ENCODE results near the gene ABCC10. TPM values are rescaled to one million over a fixed set of nuclear protein-coding genes. Genes with fewer than 3 reads are reported as not detected.
"Not testable (repeated sequence)": the region's sequence is repeated elsewhere in the genome, so short reads cannot be mapped to it uniquely, and the experiment has no call there.

Gene ABCC10

DNA sequence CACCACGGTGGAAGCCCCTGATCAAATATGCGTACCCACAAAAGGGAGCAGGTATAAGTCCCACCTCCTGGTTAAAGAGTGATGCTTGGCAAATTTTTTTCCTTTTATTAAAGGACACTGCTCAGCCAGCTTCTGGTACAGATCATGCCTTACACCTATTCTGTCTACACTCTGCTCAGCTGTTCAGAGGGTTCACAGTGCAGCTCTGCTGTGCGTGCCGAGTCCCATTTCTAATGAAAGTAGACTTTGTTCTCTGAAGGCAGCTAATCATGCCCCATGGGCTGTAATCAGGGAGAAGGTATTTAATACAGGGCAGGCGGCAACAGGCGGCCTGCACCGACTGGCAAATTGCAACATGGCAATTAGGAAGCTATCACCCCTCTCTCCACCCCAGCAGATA lies 66.5 kb downstream of the ABCC10 start:
- Histone ChIP-seq H3K36me3 (ENCODE audit: insufficient read depth, low read length) (peaks cover 18% of the 10 kb centered on the region), H3K27me3 (ENCODE audit: control insufficient read depth, insufficient read depth, low read length) (no peaks in the 10 kb centered on the region), H3K9me3 (replicated peaks; ENCODE audit: low read length) (no peaks in the 10 kb centered on the region), H3K4me1 (ENCODE audit: control insufficient read depth, insufficient read depth, low read length) (peaks cover 74% of the 10 kb centered on the region), H3K9ac (ENCODE audit: low read depth, low read length) (no peak overlapping the region), H3K4me3 (ENCODE audit: low read length) (no peak overlapping the region), H3K4me2 (ENCODE audit: low read length) (no peak overlapping the region)

DNA sequence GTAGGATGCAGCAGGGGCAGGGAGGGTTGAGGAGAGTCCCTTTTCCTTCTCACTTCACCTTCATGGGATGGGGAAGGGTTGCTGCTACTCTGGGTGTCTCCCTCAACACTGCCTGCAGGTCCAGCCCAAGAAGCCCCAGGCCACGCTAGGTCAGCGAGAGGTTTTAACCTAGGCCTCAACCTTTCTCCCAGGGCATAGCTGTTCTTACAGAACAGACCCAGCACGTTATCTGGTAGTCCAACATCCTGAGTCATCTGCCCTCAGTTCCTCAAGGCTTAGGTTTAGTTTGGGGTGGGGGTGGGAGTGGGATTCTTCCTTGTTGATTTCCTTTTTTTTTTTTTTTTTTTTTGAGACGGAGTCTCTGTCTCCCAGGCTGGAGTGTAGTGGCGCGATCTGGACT lies 67.0 kb downstream of the ABCC10 start:
- Histone ChIP-seq H3K9ac (ENCODE audit: low read depth, low read length) (no peak overlapping the region), H3K36me3 (ENCODE audit: insufficient read depth, low read length) (peaks cover 23% of the 10 kb centered on the region), H3K4me1 (ENCODE audit: control insufficient read depth, insufficient read depth, low read length) (peaks cover 69% of the 10 kb centered on the region), H3K9me3 (replicated peaks; ENCODE audit: low read length) (no peaks in the 10 kb centered on the region), H3K27me3 (ENCODE audit: control insufficient read depth, insufficient read depth, low read length) (no peaks in the 10 kb centered on the region), H3K4me3 (ENCODE audit: low read length) (no peak overlapping the region), H3K4me2 (ENCODE audit: low read length) (no peak overlapping the region)

DNA sequence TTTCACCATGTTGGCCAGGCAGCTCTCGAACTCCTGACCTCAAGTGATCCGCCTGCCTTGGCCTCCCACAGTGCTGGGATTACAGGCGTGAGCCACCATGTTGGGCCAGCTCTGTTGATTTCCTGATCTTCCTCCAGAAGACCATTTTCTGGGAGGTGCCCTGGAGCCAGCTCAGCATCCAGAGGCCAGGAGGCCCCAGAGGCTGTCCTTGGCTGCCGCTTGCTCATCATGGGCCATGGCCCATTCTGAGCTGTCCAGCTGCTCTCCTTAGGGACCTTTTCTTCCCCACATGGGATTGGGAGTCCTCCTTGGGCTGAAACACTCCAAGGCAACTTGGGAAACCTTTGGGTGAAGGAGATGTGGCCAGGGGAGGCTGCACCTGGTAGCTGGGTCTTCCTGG lies 67.4 kb downstream of the ABCC10 start:
- Histone ChIP-seq H3K27me3 (ENCODE audit: control insufficient read depth, insufficient read depth, low read length) (no peaks in the 10 kb centered on the region), H3K4me3 (ENCODE audit: low read length) (peak overlapping the region; percentile 26), H3K4me2 (ENCODE audit: low read length) (peak overlapping the region; percentile 68), H3K9me3 (replicated peaks; ENCODE audit: low read length) (no peaks in the 10 kb centered on the region), H3K36me3 (ENCODE audit: insufficient read depth, low read length) (peaks cover 27% of the 10 kb centered on the region), H3K9ac (ENCODE audit: low read depth, low read length) (no peak overlapping the region), H3K4me1 (ENCODE audit: control insufficient read depth, insufficient read depth, low read length) (peaks cover 64% of the 10 kb centered on the region)

DNA sequence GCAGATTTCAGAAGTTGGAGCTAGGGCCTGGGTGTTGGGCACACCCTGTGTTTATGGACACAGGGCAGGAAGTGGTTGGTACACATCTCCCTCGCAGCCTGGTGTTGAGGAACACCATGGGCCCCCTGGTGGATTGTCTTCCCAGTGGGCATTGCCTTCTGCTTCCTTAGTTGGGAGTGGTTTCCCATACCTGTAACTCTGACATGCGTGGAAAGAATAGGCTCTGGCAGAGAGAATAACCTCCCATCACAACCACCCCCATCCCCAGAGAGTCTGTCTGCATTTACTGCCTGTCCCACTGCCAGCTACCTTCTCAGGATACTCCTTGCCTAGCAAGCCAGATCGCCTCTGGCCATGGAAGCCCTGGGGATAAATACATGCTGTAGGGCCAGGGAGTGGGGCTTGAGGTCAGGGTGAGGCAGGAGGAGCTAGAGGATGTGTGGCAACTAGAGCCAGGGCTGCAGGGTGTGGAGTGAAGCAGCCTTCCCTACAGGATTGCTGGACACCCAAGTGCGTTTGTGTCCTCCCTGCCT lies 68.1 kb downstream of the ABCC10 start:
- H3K9ac ChIP-seq (ENCODE audit: low read depth, low read length): peak overlapping the region; percentile 50
- H3K4me3 ChIP-seq (ENCODE audit: low read length): peak overlapping the region; percentile 26
- peaks cover 34% of the 10 kb centered on the region for H3K36me3 ChIP-seq (ENCODE audit: insufficient read depth, low read length)
- no peaks in the 10 kb centered on the region for H3K27me3 ChIP-seq (ENCODE audit: control insufficient read depth, insufficient read depth, low read length)
- peaks cover 64% of the 10 kb centered on the region for H3K4me1 ChIP-seq (ENCODE audit: control insufficient read depth, insufficient read depth, low read length)
- peak overlapping the region; percentile 68 for H3K4me2 ChIP-seq (ENCODE audit: low read length)
- H3K9me3 ChIP-seq (replicated peaks; ENCODE audit: low read length): no peaks in the 10 kb centered on the region

DNA sequence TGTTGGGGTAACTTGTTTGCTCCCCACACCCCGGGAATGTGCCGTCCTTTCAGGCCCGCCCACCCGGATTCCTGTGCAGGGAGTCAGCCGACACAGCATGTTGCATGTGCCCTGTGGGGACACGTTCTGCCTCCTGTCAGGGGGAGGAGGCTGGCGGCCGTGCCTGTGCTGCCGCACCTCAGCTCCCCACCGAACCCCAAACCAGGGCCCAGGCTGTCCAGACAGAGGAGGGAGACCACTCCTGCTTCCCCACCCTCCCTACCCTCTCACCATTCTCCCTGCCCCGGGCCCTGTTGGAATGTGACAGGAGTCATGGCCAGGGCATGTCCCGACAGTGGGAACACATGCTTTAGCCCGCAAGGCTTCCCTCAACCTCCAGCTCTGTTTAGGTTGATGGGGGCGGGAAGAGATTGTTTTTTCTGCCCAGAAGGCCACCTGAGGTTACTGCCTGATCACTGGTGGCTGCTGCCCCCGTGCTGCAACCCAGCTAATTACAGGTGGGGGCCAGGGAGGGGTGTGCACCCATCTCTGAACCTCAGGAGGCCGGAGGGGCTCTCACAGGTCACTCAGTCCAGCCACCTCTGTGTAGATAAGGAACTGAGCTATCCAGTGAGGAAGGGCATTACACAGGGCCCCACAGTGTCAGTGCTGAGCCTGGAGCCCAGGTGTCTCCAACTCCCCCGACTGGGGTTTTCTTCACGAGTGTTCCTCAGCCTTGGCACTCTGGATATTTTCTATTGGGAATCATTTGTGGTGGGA lies 69.2 kb downstream of the ABCC10 start:
- Histone ChIP-seq H3K4me1 (ENCODE audit: control insufficient read depth, insufficient read depth, low read length) (peaks cover 63% of the 10 kb centered on the region), H3K27me3 (ENCODE audit: control insufficient read depth, insufficient read depth, low read length) (no peaks in the 10 kb centered on the region), H3K9ac (ENCODE audit: low read depth, low read length) (peak overlapping the region; percentile 50), H3K4me3 (ENCODE audit: low read length) (peak overlapping the region; percentile 29), H3K4me2 (ENCODE audit: low read length) (peak overlapping the region; percentile 68), H3K9me3 (replicated peaks; ENCODE audit: low read length) (no peaks in the 10 kb centered on the region), H3K36me3 (ENCODE audit: insufficient read depth, low read length) (peaks cover 44% of the 10 kb centered on the region)

DNA sequence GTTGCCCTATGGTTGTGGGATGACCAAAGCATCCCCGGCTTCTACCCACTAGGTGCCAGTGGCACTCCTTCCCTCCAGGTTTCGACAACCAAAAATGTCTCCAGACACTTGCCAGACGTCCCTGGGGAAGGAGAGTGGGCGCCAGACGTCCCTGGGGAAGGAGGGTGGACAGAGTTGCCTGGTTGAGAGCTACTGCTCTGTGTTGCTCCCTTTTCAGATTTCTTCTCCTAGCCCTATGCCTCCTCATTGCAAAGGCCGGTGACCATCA lies 69.7 kb downstream of the ABCC10 start:
- peak overlapping the region; percentile 50 for H3K9ac ChIP-seq (ENCODE audit: low read depth, low read length)
- H3K36me3 ChIP-seq (ENCODE audit: insufficient read depth, low read length): peaks cover 44% of the 10 kb centered on the region
- H3K4me3 ChIP-seq (ENCODE audit: low read length): no peak overlapping the region
- no peaks in the 10 kb centered on the region for H3K27me3 ChIP-seq (ENCODE audit: control insufficient read depth, insufficient read depth, low read length)
- H3K4me1 ChIP-seq (ENCODE audit: control insufficient read depth, insufficient read depth, low read length): peaks cover 57% of the 10 kb centered on the region
- H3K4me2 ChIP-seq (ENCODE audit: low read length): peak overlapping the region; percentile 68
- H3K9me3 ChIP-seq (replicated peaks; ENCODE audit: low read length): no peaks in the 10 kb centered on the region

DNA sequence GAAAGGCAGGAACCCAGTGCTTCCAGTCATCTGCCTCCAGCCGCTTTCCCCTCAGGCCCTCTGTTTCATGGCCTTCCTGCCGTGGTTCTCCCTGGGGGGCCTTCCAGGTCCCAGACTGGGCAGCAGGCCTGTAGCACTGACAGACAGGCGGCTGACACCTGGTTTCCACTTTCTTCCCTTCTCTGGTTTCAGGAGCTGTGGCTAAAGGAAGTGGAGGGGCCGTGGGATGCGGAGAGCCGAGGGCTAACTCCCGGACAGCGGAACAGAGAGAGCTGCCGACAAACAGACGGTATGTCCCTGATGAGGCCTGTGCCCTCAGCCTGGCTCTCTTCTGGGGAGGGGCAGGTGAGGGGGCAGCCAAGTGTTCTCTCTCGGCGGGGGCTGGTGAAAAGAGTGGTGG lies 70.3 kb downstream of the ABCC10 start:
- Histone ChIP-seq H3K9me3 (replicated peaks; ENCODE audit: low read length) (no peaks in the 10 kb centered on the region), H3K9ac (ENCODE audit: low read depth, low read length) (peak overlapping the region; percentile 50), H3K4me3 (ENCODE audit: low read length) (no peak overlapping the region), H3K27me3 (ENCODE audit: control insufficient read depth, insufficient read depth, low read length) (no peaks in the 10 kb centered on the region), H3K36me3 (ENCODE audit: insufficient read depth, low read length) (peaks cover 50% of the 10 kb centered on the region), H3K4me2 (ENCODE audit: low read length) (no peak overlapping the region), H3K4me1 (ENCODE audit: control insufficient read depth, insufficient read depth, low read length) (peaks cover 51% of the 10 kb centered on the region)

DNA sequence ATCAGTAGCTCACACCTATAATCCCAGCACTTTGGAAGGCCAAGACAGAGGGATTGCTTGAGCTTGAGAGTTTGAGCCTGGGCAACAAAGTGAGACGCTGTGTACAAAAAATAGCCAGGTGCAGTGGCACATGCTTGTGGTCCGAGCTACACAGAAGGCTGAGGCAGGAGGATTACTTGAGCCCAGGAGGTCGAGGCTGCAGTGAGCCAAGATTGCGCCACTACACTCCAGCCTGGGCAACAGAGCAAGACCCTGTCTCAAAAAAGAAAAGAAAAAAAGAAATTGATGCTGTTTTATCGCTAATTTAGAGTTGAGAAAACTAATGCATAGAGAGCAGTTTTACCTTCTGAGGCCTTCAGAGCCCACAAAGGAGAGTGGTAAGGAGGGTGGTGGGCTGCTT lies 71.0 kb downstream of the ABCC10 start:
- Histone ChIP-seq H3K4me1 (ENCODE audit: control insufficient read depth, insufficient read depth, low read length) (peaks cover 45% of the 10 kb centered on the region), H3K36me3 (ENCODE audit: insufficient read depth, low read length) (peaks cover 56% of the 10 kb centered on the region)
- not testable (repeated sequence) for H3K27me3 ChIP-seq (ENCODE audit: control insufficient read depth, insufficient read depth, low read length); H3K9me3 ChIP-seq (replicated peaks; ENCODE audit: low read length); H3K9ac ChIP-seq (ENCODE audit: low read depth, low read length); H3K4me3 ChIP-seq (ENCODE audit: low read length); H3K4me2 ChIP-seq (ENCODE audit: low read length)

DNA sequence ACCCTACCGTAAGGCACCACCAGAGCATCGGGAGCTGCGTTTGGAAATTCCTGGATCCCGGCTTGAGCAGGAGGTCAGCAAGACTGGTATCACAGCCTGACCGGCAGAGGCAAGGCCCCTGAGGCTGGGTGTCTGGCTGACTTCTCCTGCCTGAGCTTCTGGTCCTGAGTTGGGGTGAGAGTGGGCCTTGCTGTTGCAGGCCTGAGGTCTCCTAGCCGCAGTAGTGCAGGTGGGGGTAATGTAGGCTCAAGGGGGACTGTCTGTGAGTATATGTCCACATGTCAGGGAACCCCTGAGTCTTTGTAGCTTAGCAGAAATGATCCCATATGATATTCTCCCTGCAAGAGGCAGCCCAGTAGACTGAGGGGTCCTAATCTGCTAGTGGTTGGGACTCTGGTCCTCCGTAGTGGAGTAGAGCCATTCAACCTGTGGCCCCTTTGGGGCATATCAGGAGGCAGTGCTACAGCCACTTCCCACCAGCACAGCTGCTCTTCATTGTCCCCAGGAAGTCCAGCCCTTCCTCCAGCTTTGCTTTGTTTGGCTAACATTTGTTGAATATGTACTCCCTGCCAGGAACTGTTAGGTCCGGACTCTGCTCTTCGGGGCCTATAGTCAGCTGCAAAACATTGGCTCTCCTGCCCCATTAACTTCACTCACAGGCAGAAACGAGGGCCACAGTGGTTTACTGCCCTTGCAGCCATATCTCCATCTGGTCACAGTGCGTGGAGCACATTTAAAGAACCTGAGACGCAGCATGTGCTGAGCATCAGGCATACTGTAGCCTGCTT lies 71.9 kb downstream of the ABCC10 start:
- H3K9ac ChIP-seq (ENCODE audit: low read depth, low read length): no peak overlapping the region
- no peak overlapping the region for H3K4me2 ChIP-seq (ENCODE audit: low read length)
- H3K27me3 ChIP-seq (ENCODE audit: control insufficient read depth, insufficient read depth, low read length): no peaks in the 10 kb centered on the region
- no peaks in the 10 kb centered on the region for H3K9me3 ChIP-seq (replicated peaks; ENCODE audit: low read length)
- peaks cover 63% of the 10 kb centered on the region for H3K36me3 ChIP-seq (ENCODE audit: insufficient read depth, low read length)
- peaks cover 36% of the 10 kb centered on the region for H3K4me1 ChIP-seq (ENCODE audit: control insufficient read depth, insufficient read depth, low read length)
- H3K4me3 ChIP-seq (ENCODE audit: low read length): no peak overlapping the region

Small RNAs within 50 kb of the gene (small RNA-seq; reads per million reads assigned to genes)
- not detected for gene MIR6780B
- not detected for gene RNU6-1113P
